ENCODE data around the gene GAB2.
A peak's percentile ranks its signal among the peaks of the same experiment; 100 is the strongest.
"Not testable (repeated sequence)": the region's sequence is repeated elsewhere in the genome, so short reads cannot be mapped to it uniquely, and the experiment has no call there.

Gene GAB2

DNA sequence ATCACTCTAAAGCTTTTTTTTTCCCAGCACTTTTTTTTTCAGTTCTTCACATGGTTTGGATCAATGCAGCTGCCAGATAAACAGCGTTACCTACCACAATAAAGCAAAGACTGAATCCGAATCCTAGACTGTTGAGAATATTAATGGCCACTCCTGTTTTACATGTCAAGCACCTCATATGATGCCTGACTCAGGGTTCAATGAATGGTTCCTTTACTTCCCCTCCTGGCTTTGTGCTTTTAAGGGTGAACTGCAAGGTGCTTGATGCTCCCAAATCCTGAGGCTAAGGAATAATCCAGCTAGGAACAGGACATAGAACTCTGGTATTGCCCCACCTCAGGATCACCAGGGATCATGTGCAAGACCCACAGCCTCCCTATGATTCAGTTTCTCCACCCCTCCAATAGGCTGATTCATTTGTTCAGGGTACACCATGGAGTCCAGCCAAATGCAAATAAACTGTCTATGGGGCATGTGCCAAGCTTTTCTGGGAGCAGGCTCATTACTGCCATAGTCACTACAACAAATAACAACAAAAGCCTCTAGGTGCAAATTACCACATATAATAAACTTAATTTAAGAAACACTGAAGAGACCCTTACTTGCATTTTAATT, 104.3 kb downstream of the GAB2 start:
- no peak for DNase-seq (ENCODE audit: low spot score)

DNA sequence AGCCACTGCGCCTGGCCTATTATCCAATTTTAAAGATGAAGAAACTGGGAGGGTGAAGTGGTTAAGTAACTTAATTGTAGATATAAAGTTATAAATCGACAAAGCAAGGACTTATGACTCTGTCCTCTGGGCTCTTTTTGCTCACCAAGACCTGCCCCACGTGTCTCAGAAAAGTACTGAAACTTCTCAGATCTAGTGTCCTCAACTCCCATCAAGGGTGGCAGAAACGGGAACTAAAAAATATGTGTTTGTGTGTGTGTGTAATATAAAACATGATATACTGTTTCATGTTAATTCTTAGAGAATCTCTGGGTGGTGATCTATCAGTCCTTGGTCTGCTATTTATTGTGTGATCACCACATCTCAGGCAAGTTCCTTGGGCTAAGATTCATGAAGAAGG, 104.9 kb downstream of the GAB2 start:
- DNase-seq (ENCODE audit: low spot score): no peak

DNA sequence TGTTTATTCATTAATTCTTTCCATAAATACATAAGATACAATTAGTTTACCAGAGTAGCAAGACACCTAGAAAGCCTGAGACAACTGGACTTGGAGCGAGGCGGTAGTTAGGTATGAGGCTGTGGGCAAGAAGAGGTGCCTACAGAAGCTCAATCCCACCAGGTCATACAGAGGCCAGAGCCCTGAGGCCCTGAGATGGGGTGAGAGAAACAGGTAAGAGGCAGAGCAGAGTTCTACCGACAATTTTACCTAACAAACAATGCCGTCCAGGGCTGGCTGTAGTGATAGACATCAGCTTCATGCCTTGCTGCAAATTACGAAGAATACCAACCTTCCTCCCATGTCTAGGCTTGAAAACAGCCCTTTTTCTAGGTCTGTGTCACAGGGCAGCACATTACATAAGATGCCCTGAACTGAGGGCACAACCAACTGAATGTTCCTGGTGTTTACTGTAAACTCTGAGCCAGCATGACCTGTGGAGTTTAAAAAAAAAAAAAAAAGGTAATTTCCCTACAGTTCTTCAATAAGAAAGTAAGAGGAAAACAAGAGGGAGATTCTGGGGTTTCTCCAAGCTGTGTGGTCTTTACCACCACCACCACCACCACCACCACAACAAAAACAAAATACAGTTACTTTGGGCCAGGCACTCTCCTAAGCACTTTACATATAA, 105.8 kb downstream of the GAB2 start:
- DNase-seq (ENCODE audit: low spot score): no peak

DNA sequence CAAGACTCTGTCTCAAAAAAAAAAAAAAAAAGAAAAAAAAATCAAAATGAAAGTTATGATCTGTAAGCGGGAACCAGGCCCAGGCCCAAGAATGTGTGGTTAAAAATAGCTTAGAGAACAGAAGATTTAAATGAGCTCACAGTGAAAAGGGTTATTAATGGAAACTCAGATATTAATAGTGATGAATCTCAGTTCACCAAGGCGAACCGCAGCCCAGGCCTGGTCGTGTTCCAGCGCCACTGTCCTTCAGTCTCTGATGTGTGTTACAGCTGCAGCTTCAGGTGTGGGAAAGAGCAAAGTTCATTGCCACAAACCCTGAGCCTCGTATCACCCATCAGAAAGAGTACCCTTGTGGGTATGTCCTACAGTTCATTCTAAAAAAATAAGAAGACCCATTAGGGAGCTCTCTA, 107.1 kb downstream of the GAB2 start:
- peak; percentile 15 for DNase-seq (ENCODE audit: low spot score)

DNA sequence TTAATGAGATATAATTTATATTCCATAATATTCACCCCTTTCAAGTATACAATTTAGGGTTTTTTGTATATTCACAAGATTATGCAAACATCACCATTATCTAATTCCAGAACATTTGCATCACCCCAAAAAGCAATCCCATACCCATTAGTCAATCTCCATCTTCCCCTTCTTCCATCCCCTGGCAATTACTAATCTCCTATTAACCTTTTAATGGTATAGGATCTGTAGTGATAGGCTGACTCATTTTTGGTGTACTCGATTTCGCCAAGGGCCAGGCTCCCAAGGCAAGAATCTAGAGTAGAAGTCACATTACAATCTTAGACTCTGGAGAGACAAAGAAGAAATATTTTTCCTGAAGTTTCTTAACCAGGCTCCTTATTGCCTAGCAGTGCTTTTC, 113.4 kb downstream of the GAB2 start:
- DNase-seq (ENCODE audit: low spot score): no peak

DNA sequence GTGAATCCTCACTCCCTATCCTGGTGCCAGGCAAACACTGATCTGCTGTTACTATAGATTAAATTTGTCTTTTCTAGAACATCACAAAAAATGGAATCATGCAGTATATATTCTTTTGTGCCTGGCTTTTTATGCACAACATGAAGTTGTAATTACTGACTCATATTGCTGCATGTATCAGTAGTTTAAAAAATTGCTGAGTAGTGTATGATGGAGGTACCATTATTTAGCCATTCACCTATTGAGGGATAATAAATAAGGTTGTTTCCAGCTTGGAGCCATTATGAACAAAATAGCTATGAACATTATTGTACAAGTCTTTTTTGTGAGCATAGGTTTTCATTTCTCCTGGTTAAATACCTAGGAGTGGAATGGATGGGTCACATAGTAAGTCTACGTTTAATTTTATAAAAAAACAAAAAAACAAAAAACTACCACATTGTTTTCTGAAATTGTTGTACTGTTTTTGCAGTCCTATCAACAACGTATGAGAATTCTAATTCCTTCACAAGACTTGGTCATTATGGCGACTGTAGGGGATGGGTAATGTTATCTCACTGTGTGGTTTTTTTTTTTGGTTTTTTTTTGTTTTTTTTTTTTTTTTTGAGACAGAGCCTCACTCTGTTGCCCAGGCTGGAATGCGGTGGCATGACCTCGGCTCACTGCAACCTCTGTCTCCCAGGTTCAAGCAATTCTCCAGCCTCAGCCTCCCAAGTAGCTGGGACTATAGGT, 117.3 kb downstream of the GAB2 start:
- no peak for DNase-seq (ENCODE audit: low spot score)

DNA sequence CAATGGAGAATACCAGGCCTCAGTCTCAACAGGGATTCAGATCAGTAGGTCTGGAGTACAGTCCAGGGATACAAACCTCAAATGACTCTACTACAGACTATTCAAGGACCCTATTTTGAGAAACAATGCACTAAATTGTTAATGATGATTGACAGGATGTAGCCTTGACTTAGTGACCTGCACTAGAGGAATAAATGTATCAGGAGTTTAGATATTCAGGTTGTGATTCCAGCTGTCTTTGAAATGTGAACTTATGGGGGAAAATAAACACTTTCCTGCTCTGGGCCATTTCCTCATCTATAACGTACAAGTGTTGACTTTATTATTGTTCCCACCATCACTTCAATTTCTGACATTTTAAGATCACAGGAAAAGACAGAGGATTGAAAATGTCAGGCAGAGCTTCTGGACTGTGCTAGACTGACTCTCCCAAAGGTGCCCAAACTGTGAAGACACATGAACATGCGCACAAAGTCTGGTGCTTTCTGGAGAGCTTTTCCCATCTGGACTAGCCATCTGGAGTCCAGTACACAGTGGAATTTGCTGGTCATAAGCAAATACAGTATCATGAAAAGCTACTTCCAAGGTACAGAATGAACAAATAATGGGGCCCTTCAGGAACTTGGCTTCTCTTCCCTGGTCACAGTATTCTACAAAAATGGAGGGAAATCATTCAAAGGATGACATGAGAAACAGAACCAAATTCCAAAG, 118.5 kb downstream of the GAB2 start:
- no peak for DNase-seq (ENCODE audit: low spot score)

DNA sequence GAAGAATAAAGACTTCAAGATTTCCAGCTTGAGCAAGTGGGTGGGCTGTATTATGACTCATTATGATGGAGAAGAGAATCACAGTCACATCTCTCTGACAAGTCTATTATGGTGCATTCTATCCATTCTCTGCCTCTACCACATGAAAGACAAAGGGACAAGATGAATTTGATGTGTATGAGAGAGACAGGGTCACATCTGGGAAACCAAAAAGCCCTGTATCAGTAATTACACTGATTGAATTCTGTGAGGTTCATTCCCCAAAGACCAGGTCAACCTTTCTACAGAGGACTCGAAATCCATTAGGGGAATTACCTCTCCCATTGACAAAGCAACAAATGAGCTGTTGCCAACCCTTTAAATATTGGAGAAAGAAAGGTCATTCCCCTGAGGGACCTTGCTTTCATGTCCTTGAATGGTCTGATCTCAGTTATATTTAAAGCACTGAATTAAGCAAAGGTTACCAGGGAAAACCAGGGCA, 119.3 kb downstream of the GAB2 start:
- DNase-seq (ENCODE audit: low spot score): no peak

DNA sequence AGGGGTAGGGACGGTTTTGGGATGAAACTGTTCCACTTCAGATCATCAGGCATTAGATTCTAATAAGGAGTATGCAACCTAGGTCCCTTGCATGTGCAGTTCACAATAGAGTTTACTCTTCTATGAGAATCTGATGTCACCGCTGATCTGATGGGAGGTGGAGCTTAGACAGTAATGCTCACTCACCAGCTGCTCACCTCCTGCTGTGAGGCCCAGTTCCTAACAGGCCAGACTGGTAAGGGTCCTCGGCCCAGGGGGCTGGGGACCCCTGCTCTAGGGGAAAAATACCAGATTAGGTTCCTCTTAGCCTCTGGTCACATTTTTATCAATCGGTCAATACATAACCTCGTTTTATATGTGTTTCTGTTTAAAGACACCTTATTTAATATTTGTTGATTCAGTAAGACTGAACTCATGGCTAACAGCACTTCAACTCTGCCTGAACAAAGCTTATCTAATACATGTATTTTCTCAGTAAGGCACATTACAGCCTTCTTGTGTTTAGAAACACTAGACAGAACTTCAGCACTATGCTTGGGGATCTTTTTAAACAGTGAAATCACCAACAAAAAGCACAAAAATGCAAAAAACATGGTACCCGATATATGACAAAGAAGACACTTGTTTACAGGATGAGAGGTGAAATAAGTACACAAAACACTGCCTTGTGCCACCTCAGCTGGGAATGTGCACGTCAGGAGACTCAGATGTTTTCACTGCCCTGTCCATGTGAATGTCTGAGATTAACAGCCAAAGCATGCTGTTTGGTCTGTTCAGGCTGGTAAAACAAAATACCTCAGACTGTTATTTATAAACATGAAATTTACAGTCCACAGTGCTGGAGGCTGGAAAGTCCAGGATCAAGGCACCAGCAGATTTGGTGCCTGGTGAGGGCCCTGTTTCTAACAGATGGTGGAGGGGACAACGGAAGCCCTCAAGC, 121.4 kb downstream of the GAB2 start:
- no peak for DNase-seq (ENCODE audit: low spot score)

DNA sequence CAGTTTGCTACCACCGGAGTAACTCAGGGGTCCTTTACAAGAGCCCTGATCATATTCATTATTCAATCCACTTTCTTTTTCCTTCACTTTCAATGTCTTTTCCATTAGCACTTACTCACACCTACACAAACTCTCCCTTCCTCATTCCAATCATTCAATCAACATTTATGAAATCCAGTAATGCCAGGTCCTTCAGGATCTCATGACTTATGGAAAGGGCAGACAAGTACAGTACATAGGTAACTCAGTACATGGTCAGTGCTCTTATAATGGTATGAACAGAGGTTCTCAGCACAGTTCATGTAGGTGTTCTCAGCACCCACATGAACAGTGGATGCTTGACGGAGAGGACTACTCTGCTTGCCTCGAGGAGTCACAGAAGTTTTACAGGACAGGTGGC, 122.3 kb downstream of the GAB2 start:
- no peak for DNase-seq (ENCODE audit: low spot score)

DNA sequence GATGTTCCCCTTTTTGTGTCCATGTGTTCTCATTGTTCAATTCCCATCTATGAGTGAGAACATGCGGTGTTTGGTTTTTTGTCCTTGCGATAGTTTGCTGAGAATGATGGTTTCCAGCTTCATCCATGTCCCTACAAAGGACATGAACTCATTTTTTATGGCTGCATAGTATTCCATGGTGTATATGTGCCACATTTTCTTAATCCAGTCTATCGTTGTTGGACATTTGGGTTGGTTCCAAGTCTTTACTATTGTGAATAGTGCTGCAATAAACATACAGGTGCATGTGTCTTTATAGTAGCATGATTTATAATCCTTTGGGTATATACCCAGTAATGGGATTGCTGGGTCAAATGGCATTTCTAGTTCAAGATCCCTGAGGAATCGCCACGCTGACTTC, 123.5 kb downstream of the GAB2 start:
- DNase-seq (ENCODE audit: low spot score): not testable (repeated sequence)

DNA sequence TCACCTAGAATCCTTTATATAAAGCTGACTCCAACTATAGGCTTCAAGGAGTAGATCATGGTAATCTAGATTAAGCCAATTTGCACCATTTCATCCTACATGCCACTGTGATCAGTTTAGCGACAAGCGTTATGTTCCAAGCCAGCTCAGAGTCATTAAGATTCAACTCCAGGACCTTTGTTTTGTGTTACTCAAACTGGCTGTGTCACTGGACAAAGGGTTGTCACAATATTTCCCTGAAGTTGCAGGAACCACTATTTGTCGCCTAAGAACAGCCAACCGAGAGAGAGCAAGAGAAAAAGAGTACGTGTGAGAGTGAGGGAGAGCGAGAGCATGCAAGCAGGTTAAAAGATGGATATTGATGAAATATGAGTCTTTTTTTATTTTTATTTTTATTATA, 124.1 kb downstream of the GAB2 start:
- DNase-seq (ENCODE audit: low spot score): no peak

DNA sequence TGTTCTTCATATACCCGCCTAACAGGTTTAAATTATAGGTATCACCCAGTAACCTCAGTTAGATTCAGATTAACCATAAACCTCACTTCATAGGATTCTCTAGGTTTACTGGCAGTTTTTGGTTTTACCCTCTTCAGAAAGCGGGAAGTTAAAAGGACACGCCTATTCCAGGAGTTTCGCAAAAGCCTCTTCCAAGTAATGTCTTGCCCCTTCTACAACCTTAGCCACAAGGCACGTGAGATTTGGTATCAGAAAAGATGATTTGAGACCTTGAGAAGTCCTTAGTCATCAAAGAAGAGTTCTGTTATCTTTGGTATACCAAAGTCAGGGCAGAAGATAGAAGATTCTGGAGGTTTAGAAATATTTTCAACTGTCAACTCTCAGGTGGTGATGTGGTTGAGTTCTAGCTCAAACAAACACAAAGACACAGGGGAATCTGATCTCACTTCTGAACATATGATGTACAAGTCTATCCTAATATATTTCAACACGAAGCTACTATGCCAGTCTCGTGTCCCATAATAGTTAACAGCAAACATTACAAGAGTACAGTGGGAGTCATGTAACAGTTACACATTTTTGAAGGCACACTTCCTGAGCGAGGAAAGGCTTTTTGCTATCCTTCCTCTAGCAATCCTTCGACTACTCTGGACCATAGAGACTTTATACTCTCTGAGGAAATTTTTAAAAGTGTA, 125.4 kb downstream of the GAB2 start:
- DNase-seq (ENCODE audit: low spot score): no peak

DNA sequence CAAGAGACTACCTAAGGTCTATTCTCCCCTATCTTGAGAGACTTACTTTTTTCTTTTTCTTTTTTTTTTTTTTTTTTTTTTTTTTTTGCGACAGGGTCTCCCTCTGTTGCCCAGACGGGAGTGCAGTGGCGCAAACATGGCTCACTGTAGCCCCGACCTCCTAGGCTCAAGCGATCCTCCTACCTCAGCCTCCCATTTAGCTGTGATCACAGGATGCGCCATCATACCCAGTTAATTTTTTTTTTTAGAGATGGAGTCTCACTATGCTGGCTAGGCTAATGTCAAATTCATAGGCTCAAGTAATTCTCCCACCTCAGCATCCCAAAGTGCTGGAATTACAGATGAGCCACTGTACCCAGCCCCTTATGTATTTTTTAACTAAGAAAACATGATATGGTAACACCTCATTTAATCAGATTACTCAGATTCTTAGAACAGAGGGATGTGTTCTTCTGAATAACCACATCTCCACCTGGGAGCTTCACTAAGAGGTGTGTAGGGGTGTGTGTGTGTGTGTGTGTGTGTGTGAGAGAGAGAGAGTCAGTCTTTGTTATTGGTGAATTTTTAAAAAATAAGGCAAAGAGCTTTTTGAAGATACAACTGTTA, 126.0 kb downstream of the GAB2 start:
- no peak for DNase-seq (ENCODE audit: low spot score)

DNA sequence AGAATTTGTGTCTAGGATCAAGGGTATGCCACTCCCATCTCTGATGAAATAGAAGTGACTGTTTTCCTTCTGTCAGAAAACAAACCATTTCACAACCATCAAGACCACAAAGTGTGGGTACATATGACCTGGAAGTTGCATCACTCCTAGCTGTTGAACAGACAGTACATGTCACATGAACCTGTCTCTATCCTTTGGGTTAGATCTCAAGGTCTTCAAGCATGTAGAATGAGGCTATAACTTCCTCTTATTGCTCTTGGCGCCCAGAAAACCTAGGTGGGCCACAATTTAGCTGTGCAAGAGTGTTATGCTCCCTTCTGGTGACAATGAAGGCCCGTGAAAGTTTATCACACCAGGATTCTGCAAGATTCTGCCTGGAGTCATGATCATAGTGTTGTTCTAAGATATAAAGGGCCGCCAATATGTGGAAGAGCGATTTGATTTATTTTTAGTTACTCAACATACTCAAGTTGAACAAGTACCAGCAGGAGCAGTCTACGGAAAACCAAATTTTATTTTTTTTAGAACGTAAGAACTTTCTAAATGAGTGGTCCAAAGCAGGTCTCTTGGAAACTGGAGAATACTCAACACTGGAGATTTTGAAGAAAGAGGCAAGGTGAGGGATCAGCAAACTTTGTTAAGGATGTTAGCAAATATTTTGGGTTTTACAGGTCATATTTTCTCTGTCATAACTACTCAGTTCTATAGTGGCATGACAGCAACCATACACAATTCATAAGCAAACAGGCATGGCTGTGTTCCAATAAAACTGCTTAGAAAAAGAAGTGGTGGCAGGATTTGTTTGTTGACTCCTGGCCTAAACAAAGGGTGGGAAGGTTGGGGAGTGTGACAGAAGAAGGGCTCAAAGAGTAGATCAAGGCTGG, 127.1 kb downstream of the GAB2 start:
- DNase-seq (ENCODE audit: low spot score): peak; percentile 15

DNA sequence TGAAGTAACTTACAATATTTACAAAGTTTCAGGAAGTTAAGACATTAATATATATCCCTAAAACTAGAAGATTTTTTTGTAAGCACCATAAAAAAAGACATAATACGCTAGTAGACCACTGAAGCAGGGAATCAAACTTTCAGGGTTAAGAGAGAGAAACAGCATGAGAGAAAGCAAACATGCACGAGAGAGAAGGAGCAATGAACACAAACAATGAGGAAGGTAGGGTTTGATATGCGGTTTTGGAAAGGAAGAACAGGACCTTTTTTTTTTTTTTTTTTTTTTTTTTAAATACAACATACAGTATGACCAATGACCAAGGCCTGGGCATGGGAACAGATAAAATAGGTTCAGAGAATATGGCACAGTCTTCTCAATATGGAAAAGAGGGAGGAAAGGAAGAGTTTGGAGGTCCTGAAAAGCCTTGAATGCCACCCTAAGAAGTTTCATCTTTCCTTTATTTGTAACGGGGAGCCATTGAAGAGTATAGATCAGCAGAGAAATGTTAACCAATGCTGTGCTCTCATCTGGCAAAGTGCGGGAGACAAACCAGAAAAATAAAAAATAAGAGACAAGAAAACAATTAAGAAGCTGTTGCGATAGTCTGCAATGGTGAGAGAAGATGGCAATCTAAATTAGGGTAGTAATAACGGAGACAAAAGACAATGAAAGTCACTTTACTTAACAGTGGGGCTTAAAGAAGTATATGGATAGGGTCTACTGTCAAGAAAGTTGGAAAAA, 127.9 kb downstream of the GAB2 start:
- no peak for DNase-seq (ENCODE audit: low spot score)

DNA sequence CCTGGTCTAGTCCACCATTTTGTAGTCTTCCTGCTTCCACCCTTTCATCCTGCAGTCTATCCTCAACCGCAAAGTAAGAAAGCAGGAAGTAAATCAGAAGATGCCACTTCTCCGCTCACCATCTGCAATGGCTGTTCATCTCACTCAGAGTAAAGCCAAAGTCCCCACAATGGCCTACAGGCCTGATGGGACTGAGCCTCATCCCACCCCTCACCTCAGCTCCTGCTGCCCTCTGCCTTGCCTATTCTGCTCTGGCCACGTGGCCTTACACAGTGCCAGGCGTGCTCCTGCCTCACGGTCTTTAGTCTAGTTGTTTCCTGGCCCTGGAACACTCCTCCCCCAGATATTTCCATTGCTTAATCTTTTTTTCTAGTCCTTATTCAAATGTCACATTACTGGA, 133.4 kb downstream of the GAB2 start:
- no peak for DNase-seq (ENCODE audit: low spot score)

DNA sequence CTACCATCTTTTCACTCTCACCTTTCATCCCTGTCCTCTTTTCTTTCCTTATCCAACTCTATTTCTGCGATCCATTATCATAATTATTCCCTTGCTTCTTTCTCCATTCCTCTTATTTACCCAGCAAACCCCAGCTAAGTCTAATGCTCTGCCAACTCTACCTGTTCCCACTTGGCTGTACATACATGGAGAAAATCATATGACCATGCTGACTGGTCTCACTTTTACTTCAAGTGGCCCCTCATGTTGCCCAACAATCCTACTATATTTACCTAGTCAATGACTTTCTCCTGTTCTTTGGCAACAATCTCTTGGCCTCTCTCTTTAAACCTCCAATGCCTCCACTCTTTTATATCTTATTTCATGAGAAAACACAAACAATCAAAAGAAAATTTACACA, 134.8 kb downstream of the GAB2 start:
- DNase-seq (ENCODE audit: low spot score): no peak

DNA sequence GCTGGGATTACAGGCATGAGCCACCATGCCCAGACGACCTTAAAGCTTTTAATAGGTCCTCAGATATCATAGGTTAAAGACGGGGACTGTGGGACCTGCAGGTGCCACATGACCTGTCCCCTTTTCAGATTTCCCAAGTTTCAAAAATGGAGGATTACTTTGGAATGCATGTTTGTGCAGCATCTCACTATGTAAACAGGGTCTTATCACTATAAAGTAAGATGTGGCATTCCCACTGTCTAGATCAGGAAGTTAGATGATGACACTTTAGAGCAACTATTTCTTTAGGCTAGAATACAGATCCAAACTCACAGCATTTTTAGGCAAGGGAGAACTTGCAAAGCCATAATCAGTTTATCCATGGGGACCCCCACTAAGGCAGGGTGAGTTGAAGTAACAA, 136.1 kb downstream of the GAB2 start:
- DNase-seq (ENCODE audit: low spot score): no peak
